GM12872 (cell line): ENCODE data around the gene LRCH2.

ENCODE experiments used
- TF ChIP-seq, protein P1 (sequence below): IDR thresholded peaks from 3 replicates; pipeline ENCODE4 v1.5.1; 2011; ENCODE audit warnings: low read depth, mild to moderate bottlenecking, low read length, moderate library complexity; ENCODE audit not compliant: insufficient read depth

The LRCH2 gene

GRCh38 chrX:115259238-115259875 is 25.5 kb upstream of the LRCH2 start:
- TF ChIP-seq, protein P1, sequence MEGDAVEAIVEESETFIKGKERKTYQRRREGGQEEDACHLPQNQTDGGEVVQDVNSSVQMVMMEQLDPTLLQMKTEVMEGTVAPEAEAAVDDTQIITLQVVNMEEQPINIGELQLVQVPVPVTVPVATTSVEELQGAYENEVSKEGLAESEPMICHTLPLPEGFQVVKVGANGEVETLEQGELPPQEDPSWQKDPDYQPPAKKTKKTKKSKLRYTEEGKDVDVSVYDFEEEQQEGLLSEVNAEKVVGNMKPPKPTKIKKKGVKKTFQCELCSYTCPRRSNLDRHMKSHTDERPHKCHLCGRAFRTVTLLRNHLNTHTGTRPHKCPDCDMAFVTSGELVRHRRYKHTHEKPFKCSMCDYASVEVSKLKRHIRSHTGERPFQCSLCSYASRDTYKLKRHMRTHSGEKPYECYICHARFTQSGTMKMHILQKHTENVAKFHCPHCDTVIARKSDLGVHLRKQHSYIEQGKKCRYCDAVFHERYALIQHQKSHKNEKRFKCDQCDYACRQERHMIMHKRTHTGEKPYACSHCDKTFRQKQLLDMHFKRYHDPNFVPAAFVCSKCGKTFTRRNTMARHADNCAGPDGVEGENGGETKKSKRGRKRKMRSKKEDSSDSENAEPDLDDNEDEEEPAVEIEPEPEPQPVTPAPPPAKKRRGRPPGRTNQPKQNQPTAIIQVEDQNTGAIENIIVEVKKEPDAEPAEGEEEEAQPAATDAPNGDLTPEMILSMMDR = no peak

DNA sequence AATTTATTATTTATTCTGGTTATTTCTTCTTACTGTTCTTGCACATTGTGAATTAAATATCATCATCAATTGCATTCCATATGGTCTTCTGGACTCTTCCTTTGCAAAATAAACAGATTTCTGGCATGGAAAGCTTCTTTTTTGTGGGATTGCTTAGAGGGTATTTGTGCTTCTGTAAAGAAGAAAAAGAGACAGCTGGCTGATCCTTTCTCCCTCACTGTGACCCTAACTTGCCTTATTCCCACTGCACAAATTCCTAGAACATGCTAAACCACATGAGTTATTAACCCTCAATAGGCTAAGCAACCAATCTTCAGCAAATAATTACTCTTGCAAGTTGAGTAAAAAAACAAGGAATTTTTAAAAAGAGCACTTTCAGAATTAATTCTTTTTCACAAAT is 23.8 kb upstream of the LRCH2 start:
- TF ChIP-seq, protein P1 = no peak

- TF ChIP-seq, protein P1 = no peak
These were observed 21.1 kb upstream of the LRCH2 start for GRCh38 chrX:115255003-115255402.

DNA sequence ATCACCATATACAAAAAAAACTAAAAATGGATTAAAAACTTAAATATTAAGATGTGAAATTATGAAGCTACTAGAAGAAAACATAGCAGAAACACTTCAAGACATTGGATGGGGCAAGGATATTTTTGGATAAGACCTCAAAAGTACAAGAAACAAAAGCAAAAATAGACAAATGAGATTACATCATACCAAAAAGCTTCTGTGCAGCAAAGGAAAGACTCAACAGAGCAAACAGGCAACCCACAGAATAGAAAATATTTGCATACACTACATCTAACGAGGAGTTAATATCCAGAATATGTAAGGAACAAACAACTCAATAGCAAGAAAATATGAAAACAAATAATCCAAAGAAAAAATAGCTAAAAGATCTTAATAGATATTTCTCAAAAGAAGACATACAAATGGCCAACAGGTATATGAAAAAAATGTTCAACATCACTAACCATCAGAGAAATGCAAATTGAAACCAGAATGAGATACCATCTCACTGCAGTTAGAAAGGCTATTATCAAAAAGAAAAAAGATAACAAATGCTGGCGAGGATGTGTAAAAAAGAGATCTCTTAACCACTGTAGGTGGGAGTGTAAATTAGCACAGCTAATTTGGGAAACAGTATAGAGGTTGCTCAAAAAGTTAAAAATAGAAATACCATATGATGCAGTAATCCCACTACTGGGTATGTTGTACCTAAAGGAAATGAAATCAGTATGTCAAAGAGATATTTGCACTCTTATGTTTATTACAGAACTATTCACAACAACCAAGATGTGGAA is 17.8 kb upstream of the LRCH2 start:
- TF ChIP-seq, protein P1 = no peak

DNA sequence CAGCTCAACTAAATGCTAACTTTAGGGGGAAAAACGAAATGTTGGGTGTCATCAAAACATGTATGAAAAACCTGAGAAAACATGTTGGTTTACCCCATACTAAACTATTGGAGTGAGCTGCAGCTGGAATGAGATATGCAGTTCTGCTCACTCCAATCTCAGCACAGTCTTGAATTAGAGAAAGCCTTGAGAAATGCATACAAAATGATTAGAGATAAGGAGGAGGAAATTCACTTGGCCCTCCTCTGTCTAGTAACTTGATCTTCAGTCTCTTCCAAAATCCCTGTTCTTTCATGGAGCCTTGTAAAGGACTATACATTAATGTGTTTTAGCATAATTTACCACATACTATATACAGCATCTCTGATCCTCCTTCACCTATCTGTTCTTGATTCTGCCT is 3.2 kb upstream of the LRCH2 start:
- TF ChIP-seq, protein P1 = no peak

- TF ChIP-seq, protein P1 = no peak
These were observed 2.7 kb upstream of the LRCH2 start for GRCh38 chrX:115236560-115236959.

- TF ChIP-seq, protein P1 = no peak
These were observed 565 bp upstream of the LRCH2 start for GRCh38 chrX:115234461-115234860.
